SK-N-SH (cell line): ENCODE results near the gene TXLNA. TPM values are rescaled to one million over a fixed set of nuclear protein-coding genes. Genes with fewer than 3 reads are reported as not detected.

Experiments used
- CTCF ChIA-PET: fragments of 300-600, 350-600 bp; formaldehyde crosslinking; extraction: SDS; loops from one replicate; lab custom pipeline; 2021; lab: Yijun Ruan, JAX
- POLR2A ChIA-PET: fragments of 350-600 bp; sonication (Branson Sonifier 250); formaldehyde crosslinking; extraction: SDS; loops from one replicate; lab custom pipeline; 2020; ENCODE audit warnings: antibody characterized with exemption, inconsistent platforms; lab: Yijun Ruan, JAX
- DNase-seq: peaks from one replicate; pipeline ENCODE4 v3.0.0; 2012
- H2AFZ ChIP-seq: fragments of 200-600 bp; sonication (generic); 2 replicates; pipeline ENCODE4 v1.8.1; 2016; ENCODE audit warnings: antibody characterized with exemption, mild to moderate bottlenecking, low read depth
- H3F3A ChIP-seq: fragments of 200-600 bp; sonication (generic); replicated peaks from 2 replicates; pipeline ENCODE3; 2016; ENCODE audit warnings: antibody characterized with exemption, mild to moderate bottlenecking; ENCODE audit not compliant: insufficient read depth
- H3K27ac ChIP-seq, 2 experiments: fragments of 200-500 bp in 1 of 2; fragments of 200-600 bp in 1 of 2; sonication (Bioruptor generic) in 1 of 2; sonication (generic), shearing (Covaris generic) in 1 of 2; 2 replicates each; pipeline versions ENCODE4 v1.5.1 to v1.6.1; 2014 to 2016; ENCODE audit warnings: low read depth in 2 of 2, inconsistent platforms in 1 of 2, low read length in 1 of 2, mild to moderate bottlenecking in 1 of 2, mixed read lengths in 1 of 2
- H3K27me3 ChIP-seq: fragments of 200-600 bp; sonication (generic), shearing (Covaris generic); 2 replicates; pipeline ENCODE4 v1.6.1; 2016; ENCODE audit warnings: mixed run types; ENCODE audit not compliant: insufficient read depth
- H3K36me3 ChIP-seq, 2 experiments: fragments of 200-500 bp in 1 of 2; fragments of 200-600 bp in 1 of 2; sonication (Bioruptor generic) in 1 of 2; sonication (generic) in 1 of 2; replicated peaks in 1 of 2; 2 replicates each; pipeline versions ENCODE3 to v1.5.1; 2014 to 2016; ENCODE audit warnings: low read length in 1 of 2, mild to moderate bottlenecking in 1 of 2; ENCODE audit not compliant: insufficient read depth in 2 of 2, control insufficient read depth in 1 of 2
- H3K4me1 ChIP-seq, 2 experiments: fragments of 200-500 bp in 1 of 2; fragments of 200-600 bp in 1 of 2; sonication (Bioruptor generic) in 1 of 2; sonication (generic), shearing (Covaris generic) in 1 of 2; 2 replicates each; pipeline versions ENCODE4 v1.5.1 to v1.6.1; 2014 to 2016; ENCODE audit warnings: low read depth in 1 of 2, low read length in 1 of 2, mixed run types in 1 of 2; ENCODE audit not compliant: insufficient read depth in 2 of 2, control insufficient read depth in 1 of 2
- H3K4me2 ChIP-seq: fragments of 200-600 bp; sonication (generic), shearing (Covaris generic); 2 replicates; pipeline ENCODE4 v1.6.1; 2017; ENCODE audit warnings: mixed run types
- H3K4me3 ChIP-seq, 2 experiments: fragments of 200-500 bp in 1 of 2; fragments of 200-600 bp in 1 of 2; sonication (Bioruptor generic) in 1 of 2; sonication (generic), shearing (Covaris generic) in 1 of 2; 2 replicates each; pipeline versions ENCODE4 v1.5.1 to v1.8.1; 2014 to 2016; ENCODE audit warnings: low read depth in 2 of 2, inconsistent platforms in 1 of 2, low read length in 1 of 2, mild to moderate bottlenecking in 1 of 2, mixed read lengths in 1 of 2, moderate library complexity in 1 of 2
- H3K79me2 ChIP-seq: fragments of 200-600 bp; sonication (generic); 2 replicates; pipeline ENCODE4 v1.8.1; 2017; ENCODE audit warnings: mild to moderate bottlenecking; ENCODE audit not compliant: insufficient read depth
- H3K9ac ChIP-seq: fragments of 200-600 bp; sonication (generic); 2 replicates; pipeline ENCODE4 v1.6.1; 2017; ENCODE audit warnings: mixed run types
- H3K9me2 ChIP-seq: fragments of 200-600 bp; sonication (generic); 2 replicates; pipeline ENCODE4 v1.6.1; 2017; ENCODE audit warnings: mixed run types
- H3K9me3 ChIP-seq: fragments of 200-600 bp; sonication (generic); 2 replicates; pipeline ENCODE4 v1.6.1; 2017; ENCODE audit warnings: mixed run types, mild to moderate bottlenecking, moderate library complexity
- H4K20me1 ChIP-seq: fragments of 200-600 bp; sonication (generic); 2 replicates; pipeline ENCODE4 v1.6.1; 2017; ENCODE audit warnings: mild to moderate bottlenecking, mixed run types; ENCODE audit not compliant: insufficient read depth
- ELF1 ChIP-seq: IDR thresholded peaks from 2 replicates; pipeline ENCODE4 v1.4.0; 2012
- EP300 ChIP-seq, 2 experiments: IDR thresholded peaks; 2 replicates each; pipeline versions ENCODE4 v1.4.0 to v1.6.1; 2012; ENCODE audit warnings: borderline replicate concordance in 1 of 2, low read depth in 1 of 2, low read length in 1 of 2
- EZH2phosphoT487 ChIP-seq: fragments of 200-600 bp; sonication (generic); IDR thresholded peaks from 2 replicates; pipeline ENCODE4 v1.6.1; 2017; ENCODE audit warnings: low read depth, mixed run types, mild to moderate bottlenecking, antibody characterized with exemption, moderate library complexity, borderline replicate concordance
- FOXM1 ChIP-seq: IDR thresholded peaks from 2 replicates; pipeline ENCODE4 v1.4.0; 2012; ENCODE audit warnings: low read depth, mild to moderate bottlenecking
- GABPA ChIP-seq: IDR thresholded peaks from 2 replicates; pipeline ENCODE4 v1.4.0; 2012; ENCODE audit warnings: low read depth, mild to moderate bottlenecking
- GATA2 ChIP-seq: sonication (generic); formaldehyde crosslinking; IDR thresholded peaks from 2 replicates; pipeline ENCODE4 v1.5.0; 2020; ENCODE audit warnings: mild to moderate bottlenecking, missing genetic modification reagents
- IRF3 ChIP-seq: fragments of 150-350 bp; IDR thresholded peaks from 2 replicates; pipeline ENCODE4 v1.6.1; 2016; ENCODE audit warnings: mild to moderate bottlenecking, low read depth, low read length
- MXI1 ChIP-seq: IDR thresholded peaks from 2 replicates; pipeline ENCODE4 v1.6.1; 2012; ENCODE audit warnings: mild to moderate bottlenecking, low read depth, low read length, improper control_type of control experiment
- NFIC ChIP-seq: IDR thresholded peaks from 2 replicates; pipeline ENCODE4 v1.4.0; 2012; ENCODE audit warnings: borderline replicate concordance
- NRF1 ChIP-seq: IDR thresholded peaks from 2 replicates; pipeline ENCODE4 v1.6.1; 2012; ENCODE audit warnings: low read depth, mild to moderate bottlenecking, low read length
- PBX3 ChIP-seq: IDR thresholded peaks from 2 replicates; pipeline ENCODE4; 2012
- REST ChIP-seq: IDR thresholded peaks from 2 replicates; pipeline ENCODE4 v1.6.1; 2012; ENCODE audit warnings: mild to moderate bottlenecking, low read depth, low read length, moderate library complexity
- TAF1 ChIP-seq: IDR thresholded peaks from 2 replicates; pipeline ENCODE4 v1.6.1; 2012; ENCODE audit warnings: low read depth, mild to moderate bottlenecking, low read length, moderate library complexity, borderline replicate concordance
- TCF12 ChIP-seq: IDR thresholded peaks from 2 replicates; pipeline ENCODE4 v1.4.0; 2012
- YY1 ChIP-seq: IDR thresholded peaks from 2 replicates; pipeline ENCODE4 v1.4.0; 2012; ENCODE audit warnings: low read depth, mild to moderate bottlenecking
- ZBTB33 ChIP-seq: IDR thresholded peaks from 2 replicates; pipeline ENCODE4 v1.4.0; 2012; ENCODE audit warnings: low read depth, borderline replicate concordance
- polyA plus RNA-seq, 3 experiments: library from polyadenylated mRNA; depleted of rRNA; stranded (reverse); fragments of >200 nt; gene quantifications; 2 replicates each; pipeline ENCODE4 v1.2.3, GENCODE V29; 2012

TXLNA gene
- polyA plus RNA-seq, 1 of the 3 experiments (the other 2 are of a cell fraction), result 26.4 TPM

- Histone ChIP-seq H3K27ac (peak overlapping the region; percentile 9 to 28; a peak in 1 of 4 replicates), H3K4me3 (no peak overlapping the region)
- TF ChIP-seq ELF1 (no peak), GATA2 (CRISPR knock-in tag) (no peak), FOXM1 (no peak), NRF1 (no peak), ZBTB33 (no peak), IRF3 (no peak), GABPA (no peak), MXI1 (no peak), REST (no peak), TCF12 (no peak), PBX3 (no peak), TAF1 (no peak), EP300 (IDR thresholded peaks at IDR 0.05; ENCODE audit: borderline replicate concordance in 1 of 2, low read depth in 1 of 2, low read length in 1 of 2) (no peak), EZH2phosphoT487 (no peak), NFIC (no peak), YY1 (no peak)
- TF ChIP-seq, all 33 proteins: peak for 0
- no peak for DNase-seq
- H3K9me2 ChIP-seq, result no peaks in the 10 kb centered on the region
- ChIA-PET POLR2A (interaction anchor here (1.0 to 3.4 kb wide), 2 partner anchors 11 to 15 kb away, joined by 3 to 19 read pairs; partner anchors contain the start of gene TXLNA), CTCF (no interaction called here)
- H4K20me1 ChIP-seq, result no peaks in the 10 kb centered on the region
- H3F3A ChIP-seq, result peaks cover 18% of the 10 kb centered on the region
- H3K27me3 ChIP-seq, result no peaks in the 10 kb centered on the region
- peaks cover 45 to 68% of the 10 kb centered on the region in 2 experiments for H3K36me3 ChIP-seq
- no peak overlapping the region for H3K4me2 ChIP-seq
- peaks cover 20 to 22% of the 10 kb centered on the region in 2 experiments; a peak in 3 of 4 replicates for H3K4me1 ChIP-seq
- H3K79me2 ChIP-seq, result no peaks in the 10 kb centered on the region
- no peak overlapping the region for H2AFZ ChIP-seq
- H3K9ac ChIP-seq, result no peak overlapping the region
- no peaks in the 10 kb centered on the region for H3K9me3 ChIP-seq
These were observed 16.7 kb downstream of the TXLNA start for GRCh38 chr1:32195972-32196823.
